ENCODE data around the gene SPPL2A.

The SPPL2A gene, protein sequence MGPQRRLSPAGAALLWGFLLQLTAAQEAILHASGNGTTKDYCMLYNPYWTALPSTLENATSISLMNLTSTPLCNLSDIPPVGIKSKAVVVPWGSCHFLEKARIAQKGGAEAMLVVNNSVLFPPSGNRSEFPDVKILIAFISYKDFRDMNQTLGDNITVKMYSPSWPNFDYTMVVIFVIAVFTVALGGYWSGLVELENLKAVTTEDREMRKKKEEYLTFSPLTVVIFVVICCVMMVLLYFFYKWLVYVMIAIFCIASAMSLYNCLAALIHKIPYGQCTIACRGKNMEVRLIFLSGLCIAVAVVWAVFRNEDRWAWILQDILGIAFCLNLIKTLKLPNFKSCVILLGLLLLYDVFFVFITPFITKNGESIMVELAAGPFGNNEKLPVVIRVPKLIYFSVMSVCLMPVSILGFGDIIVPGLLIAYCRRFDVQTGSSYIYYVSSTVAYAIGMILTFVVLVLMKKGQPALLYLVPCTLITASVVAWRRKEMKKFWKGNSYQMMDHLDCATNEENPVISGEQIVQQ

GRCh38 chr15:50765195-50765967 is at the start of gene SPPL2A:
Gene SPPL2A (minus strand): TSS chr15:50765706. CDS start chr15:50765533, 173 bp downstream.
- ChIA-PET CTCF (interaction anchor here (0.7 kb wide), 1 partner anchor 15 kb away, joined by 3 read pairs; no protein-coding TSS in a partner anchor), POLR2A (interaction anchor here (0.7 to 1.1 kb wide), 4 partner anchors 12 to 50 kb away, joined by 3 to 4 read pairs (median 3); no protein-coding TSS in a partner anchor)
- Histone ChIP-seq H3K4me1 (ENCODE audit: control insufficient read depth, insufficient read depth, low read length) (no peaks in the 10 kb centered on the region), H3K9me3 (ENCODE audit: control insufficient read depth, insufficient read depth, low read depth, low read length) (no peaks in the 10 kb centered on the region), H3K27ac (ENCODE audit: extremely low read depth, low read depth, low read length) (peak within 1 kb of the TSS; percentile 75), H3K4me3 (ENCODE audit: low read depth, low read length) (peak within 1 kb of the TSS; percentile 73), H3K36me3 (ENCODE audit: control insufficient read depth in 2 of 2, insufficient read depth in 1 of 2, low read length in 2 of 2) (no peaks in the 10 kb centered on the region)
- TF ChIP-seq SALL2 (tag by site-specific recombination; IDR thresholded peaks at IDR 0.05; ENCODE audit: borderline replicate concordance) (no peak), ZBTB21 (tag by site-specific recombination; IDR thresholded peaks at IDR 0.05) (no peak), ZFP41 (tag by site-specific recombination; IDR thresholded peaks at IDR 0.05; ENCODE audit: borderline replicate concordance) (no peak), ZNF843 (tag by site-specific recombination; IDR thresholded peaks at IDR 0.05) (no peak), ZNF302 (tag by site-specific recombination; IDR thresholded peaks at IDR 0.05; ENCODE audit: low read depth) (no peak), ZSCAN23 (tag by site-specific recombination; IDR thresholded peaks at IDR 0.05) (0 out of 2 replicates have a peak, but pooled peaks have one; percentile 26), ZNF16 (tag by site-specific recombination; IDR thresholded peaks at IDR 0.05; ENCODE audit: low read depth) (no peak), TRIM28 (IDR thresholded peaks at IDR 0.05; ENCODE audit: borderline replicate concordance, low read length) (no peak), ZBTB1 (tag by site-specific recombination; IDR thresholded peaks at IDR 0.05) (no peak), SP7 (tag by site-specific recombination; IDR thresholded peaks at IDR 0.05) (peak; percentile 83), ZNF791 (tag by site-specific recombination; IDR thresholded peaks at IDR 0.05) (no peak), EGR2 (tag by site-specific recombination; IDR thresholded peaks at IDR 0.05; ENCODE audit: low read depth) (peak; percentile 75), ZNF670 (tag by site-specific recombination; IDR thresholded peaks at IDR 0.05; ENCODE audit: low read depth) (no peak), MYNN (tag by site-specific recombination; IDR thresholded peaks at IDR 0.05; ENCODE audit: borderline replicate concordance) (no peak), REPIN1 (tag by site-specific recombination; IDR thresholded peaks at IDR 0.05; ENCODE audit: low read depth) (no peak), TCF7L2 (IDR thresholded peaks at IDR 0.05; ENCODE audit: borderline replicate concordance, low read depth, low read length) (no peak), ZNF571 (tag by site-specific recombination; IDR thresholded peaks at IDR 0.05) (no peak), ZNF366 (tag by site-specific recombination; conservative IDR thresholded peaks at IDR 0.05) (peak; percentile 86), ZNF394 (tag by site-specific recombination; IDR thresholded peaks at IDR 0.05; ENCODE audit: borderline replicate concordance) (peak; percentile 18; the same call in 1 of the 2 replicates), ZIC2 (tag by site-specific recombination; IDR thresholded peaks at IDR 0.05) (0 out of 2 replicates have a peak, but pooled peaks have one; percentile 8), ZSCAN5A (tag by site-specific recombination; IDR thresholded peaks at IDR 0.05) (no peak), ZNF549 (tag by site-specific recombination; IDR thresholded peaks at IDR 0.05) (no peak), ZNF530 (tag by site-specific recombination; IDR thresholded peaks at IDR 0.05; ENCODE audit: low read depth) (no peak), BCL11A (tag by site-specific recombination; IDR thresholded peaks at IDR 0.05; ENCODE audit: low read depth) (no peak)
- TF ChIP-seq, protein P1, sequence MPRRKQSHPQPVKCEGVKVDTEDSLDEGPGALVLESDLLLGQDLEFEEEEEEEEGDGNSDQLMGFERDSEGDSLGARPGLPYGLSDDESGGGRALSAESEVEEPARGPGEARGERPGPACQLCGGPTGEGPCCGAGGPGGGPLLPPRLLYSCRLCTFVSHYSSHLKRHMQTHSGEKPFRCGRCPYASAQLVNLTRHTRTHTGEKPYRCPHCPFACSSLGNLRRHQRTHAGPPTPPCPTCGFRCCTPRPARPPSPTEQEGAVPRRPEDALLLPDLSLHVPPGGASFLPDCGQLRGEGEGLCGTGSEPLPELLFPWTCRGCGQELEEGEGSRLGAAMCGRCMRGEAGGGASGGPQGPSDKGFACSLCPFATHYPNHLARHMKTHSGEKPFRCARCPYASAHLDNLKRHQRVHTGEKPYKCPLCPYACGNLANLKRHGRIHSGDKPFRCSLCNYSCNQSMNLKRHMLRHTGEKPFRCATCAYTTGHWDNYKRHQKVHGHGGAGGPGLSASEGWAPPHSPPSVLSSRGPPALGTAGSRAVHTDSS (tag by site-specific recombination; IDR thresholded peaks at IDR 0.05) = no peak
- TF ChIP-seq, protein P2, sequence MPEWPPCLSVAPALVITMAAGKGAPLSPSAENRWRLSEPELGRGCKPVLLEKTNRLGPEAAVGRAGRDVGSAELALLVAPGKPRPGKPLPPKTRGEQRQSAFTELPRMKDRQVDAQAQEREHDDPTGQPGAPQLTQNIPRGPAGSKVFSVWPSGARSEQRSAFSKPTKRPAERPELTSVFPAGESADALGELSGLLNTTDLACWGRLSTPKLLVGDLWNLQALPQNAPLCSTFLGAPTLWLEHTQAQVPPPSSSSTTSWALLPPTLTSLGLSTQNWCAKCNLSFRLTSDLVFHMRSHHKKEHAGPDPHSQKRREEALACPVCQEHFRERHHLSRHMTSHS (tag by site-specific recombination; IDR thresholded peaks at IDR 0.05) = no peak
- TF ChIP-seq, protein P3, sequence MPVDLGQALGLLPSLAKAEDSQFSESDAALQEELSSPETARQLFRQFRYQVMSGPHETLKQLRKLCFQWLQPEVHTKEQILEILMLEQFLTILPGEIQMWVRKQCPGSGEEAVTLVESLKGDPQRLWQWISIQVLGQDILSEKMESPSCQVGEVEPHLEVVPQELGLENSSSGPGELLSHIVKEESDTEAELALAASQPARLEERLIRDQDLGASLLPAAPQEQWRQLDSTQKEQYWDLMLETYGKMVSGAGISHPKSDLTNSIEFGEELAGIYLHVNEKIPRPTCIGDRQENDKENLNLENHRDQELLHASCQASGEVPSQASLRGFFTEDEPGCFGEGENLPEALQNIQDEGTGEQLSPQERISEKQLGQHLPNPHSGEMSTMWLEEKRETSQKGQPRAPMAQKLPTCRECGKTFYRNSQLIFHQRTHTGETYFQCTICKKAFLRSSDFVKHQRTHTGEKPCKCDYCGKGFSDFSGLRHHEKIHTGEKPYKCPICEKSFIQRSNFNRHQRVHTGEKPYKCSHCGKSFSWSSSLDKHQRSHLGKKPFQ (tag by site-specific recombination; IDR thresholded peaks at IDR 0.05) = no peak
- TF ChIP-seq, protein P4, sequence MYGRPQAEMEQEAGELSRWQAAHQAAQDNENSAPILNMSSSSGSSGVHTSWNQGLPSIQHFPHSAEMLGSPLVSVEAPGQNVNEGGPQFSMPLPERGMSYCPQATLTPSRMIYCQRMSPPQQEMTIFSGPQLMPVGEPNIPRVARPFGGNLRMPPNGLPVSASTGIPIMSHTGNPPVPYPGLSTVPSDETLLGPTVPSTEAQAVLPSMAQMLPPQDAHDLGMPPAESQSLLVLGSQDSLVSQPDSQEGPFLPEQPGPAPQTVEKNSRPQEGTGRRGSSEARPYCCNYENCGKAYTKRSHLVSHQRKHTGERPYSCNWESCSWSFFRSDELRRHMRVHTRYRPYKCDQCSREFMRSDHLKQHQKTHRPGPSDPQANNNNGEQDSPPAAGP (tag by site-specific recombination; IDR thresholded peaks at IDR 0.05) = peak; percentile 87
- TF ChIP-seq, protein P5, sequence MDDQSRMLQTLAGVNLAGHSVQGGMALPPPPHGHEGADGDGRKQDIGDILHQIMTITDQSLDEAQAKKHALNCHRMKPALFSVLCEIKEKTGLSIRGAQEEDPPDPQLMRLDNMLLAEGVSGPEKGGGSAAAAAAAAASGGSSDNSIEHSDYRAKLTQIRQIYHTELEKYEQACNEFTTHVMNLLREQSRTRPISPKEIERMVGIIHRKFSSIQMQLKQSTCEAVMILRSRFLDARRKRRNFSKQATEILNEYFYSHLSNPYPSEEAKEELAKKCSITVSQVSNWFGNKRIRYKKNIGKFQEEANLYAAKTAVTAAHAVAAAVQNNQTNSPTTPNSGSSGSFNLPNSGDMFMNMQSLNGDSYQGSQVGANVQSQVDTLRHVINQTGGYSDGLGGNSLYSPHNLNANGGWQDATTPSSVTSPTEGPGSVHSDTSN (CRISPR knock-in tag; IDR thresholded peaks at IDR 0.05) = no peak

All from HEK293 (cell line).